NT2/D1 (cell line): Measurements from ENCODE around the gene TGM3.

ENCODE experiments used
- SUZ12 ChIP-seq: IDR thresholded peaks from 2 replicates; pipeline ENCODE4 v1.6.1; 2011; ENCODE audit not compliant: insufficient read length, insufficient read depth; ENCODE audit errors: extremely low read depth
- YY1 ChIP-seq: IDR thresholded peaks from 2 replicates; pipeline ENCODE4 v1.6.1; 2011; ENCODE audit not compliant: insufficient read length, insufficient read depth

DNA sequence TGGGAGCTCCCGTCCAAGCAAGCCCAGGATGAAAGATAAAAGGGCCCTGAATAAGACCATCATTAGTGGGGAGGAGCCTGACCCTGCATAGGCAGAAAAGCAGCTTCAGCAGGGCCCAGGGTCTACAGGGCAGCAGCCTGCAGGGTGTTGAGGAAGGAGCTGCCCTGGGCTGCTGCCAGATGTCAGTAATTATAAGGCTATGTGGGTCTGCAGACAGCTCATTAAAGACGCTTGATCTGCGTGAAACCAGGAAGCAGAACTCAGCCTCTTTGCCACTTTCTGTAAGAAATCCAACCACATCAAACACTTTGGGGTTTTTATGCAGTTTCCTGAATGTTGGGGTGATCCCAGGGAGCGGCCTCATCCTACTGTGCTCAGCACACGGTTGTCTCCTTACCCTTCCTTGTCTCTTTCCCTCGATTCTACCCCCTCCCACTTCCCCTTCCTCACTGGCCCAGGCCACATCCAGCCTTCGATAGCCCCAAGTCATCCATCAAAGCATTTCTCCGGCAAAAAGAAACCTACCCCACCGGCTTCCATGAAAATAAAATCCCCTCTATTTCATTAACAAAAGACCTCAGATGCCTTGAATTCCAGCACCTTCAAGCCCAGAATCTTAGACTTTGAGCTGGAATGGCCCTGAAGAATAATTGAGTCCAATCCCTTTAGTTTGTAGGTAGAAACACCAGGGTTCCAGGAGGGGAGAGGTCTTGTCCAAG is 83.9 kb downstream of the TGM3 start:
- TF ChIP-seq YY1 = no peak
- TF ChIP-seq SUZ12 = no peak
